HepG2 (cell line): Measurements from ENCODE around the gene WBP1. TPM values are rescaled to one million over a fixed set of nuclear protein-coding genes. Genes with fewer than 3 reads are reported as not detected.

Experiments
- ATM ChIP-seq: fragments of 450-650 bp; IDR thresholded peaks from 2 replicates; pipeline ENCODE4 v1.7.1; 2017; ENCODE audit warnings: mild to moderate bottlenecking, borderline replicate concordance
- ELF4 ChIP-seq: sonication (generic); formaldehyde crosslinking; IDR thresholded peaks from 2 replicates; pipeline ENCODE4 v1.5.0; 2020; ENCODE audit warnings: missing genetic modification reagents, mild to moderate bottlenecking, moderate library complexity, borderline replicate concordance
- GATAD1 ChIP-seq: IDR thresholded peaks from 2 replicates; pipeline ENCODE4 v1.6.1; 2016; ENCODE audit warnings: missing genetic modification reagents, missing compliant biosample characterization
- HHEX ChIP-seq: IDR thresholded peaks from 2 replicates; pipeline ENCODE4 v1.6.1; 2016; ENCODE audit warnings: control low read depth
- JARID2 ChIP-seq: sonication (generic); formaldehyde crosslinking; IDR thresholded peaks from 2 replicates; pipeline ENCODE4 v1.8.1; 2023; ENCODE audit warnings: missing genetic modification reagents, inconsistent platforms; ENCODE audit not compliant: insufficient replicate concordance
- KDM5B ChIP-seq: sonication (generic); formaldehyde crosslinking; IDR thresholded peaks from 2 replicates; pipeline ENCODE4 v1.4.0; 2020; ENCODE audit warnings: missing genetic modification reagents, mild to moderate bottlenecking, borderline replicate concordance
- MIER2 ChIP-seq: IDR thresholded peaks from 2 replicates; pipeline ENCODE4 v1.6.1; 2016; ENCODE audit warnings: missing biosample characterization, missing genetic modification reagents
- NBN ChIP-seq: fragments of 450-650 bp; conservative IDR thresholded peaks from 2 replicates; pipeline ENCODE4 v1.6.1; 2017
- SMAD3 ChIP-seq: sonication (generic); formaldehyde crosslinking; IDR thresholded peaks from 2 replicates; pipeline ENCODE4 v1.4.0; 2020; ENCODE audit warnings: missing genetic modification reagents
- TCF12 ChIP-seq, 2 experiments: fragments of 450-650 bp in 1 of 2; sonication (generic) in 1 of 2; formaldehyde crosslinking in 1 of 2; IDR thresholded peaks; 2 replicates each; pipeline versions ENCODE4 v1.6.1 to v1.8.0; 2017 to 2022; ENCODE audit warnings: antibody characterized with exemption in 1 of 2, mild to moderate bottlenecking in 1 of 2, missing genetic modification reagents in 1 of 2, moderate library complexity in 1 of 2
- TGIF2 ChIP-seq: IDR thresholded peaks from 2 replicates; pipeline ENCODE4 v1.6.1; 2016; ENCODE audit warnings: control low read depth, missing compliant biosample characterization
- ZEB1 ChIP-seq: IDR thresholded peaks from 2 replicates; pipeline ENCODE4 v1.6.1; 2012; ENCODE audit warnings: mild to moderate bottlenecking, low read depth, inconsistent platforms; ENCODE audit not compliant: insufficient replicate concordance
- ZFP36L1 ChIP-seq: sonication (generic); formaldehyde crosslinking; IDR thresholded peaks from 2 replicates; pipeline ENCODE4 v1.8.0; 2022; ENCODE audit warnings: mild to moderate bottlenecking, missing genetic modification reagents, moderate library complexity
- ZNF235 ChIP-seq: sonication (generic); formaldehyde crosslinking; IDR thresholded peaks from 2 replicates; pipeline ENCODE4 v1.8.1; 2023; ENCODE audit warnings: mild to moderate bottlenecking, missing genetic modification reagents, borderline replicate concordance
- ZNF652 ChIP-seq: IDR thresholded peaks from 2 replicates; pipeline ENCODE4 v1.6.1; 2016; ENCODE audit warnings: low read depth, borderline replicate concordance
- ZNF772 ChIP-seq: sonication (generic); formaldehyde crosslinking; IDR thresholded peaks from 2 replicates; pipeline ENCODE4 v1.5.0; 2020; ENCODE audit warnings: mild to moderate bottlenecking, missing genetic modification reagents
- polyA plus RNA-seq, 8 experiments: library from polyadenylated mRNA; depleted of rRNA in 3 of 8; stranded (reverse) in 7 of 8; unstranded in 1 of 8; fragments of >200 nt; fragmentation: Illumina TruSeq in 4 of 8; extraction: Trizol in 4 of 8; gene quantifications; 2 replicates each; pipeline versions ENCODE4 v1.2.1 to v1.2.3, GENCODE V29; 2011 to 2016; ENCODE audit warnings: low read depth in 4 of 8, missing spikeins in 1 of 8, mixed read lengths in 1 of 8; ENCODE audit not compliant: insufficient read depth in 1 of 8
- total RNA-seq, 5 experiments: library from RNA; depleted of rRNA; stranded (reverse); fragments of >200 nt; fragmentation: Illumina TruSeq; extraction: Trizol; gene quantifications; 2 replicates each; pipeline ENCODE4 v1.2.3, GENCODE V29; 2016; ENCODE audit warnings: low read depth in 1 of 5
- TF ChIP-seq, protein P1 (sequence below): sonication (generic); formaldehyde crosslinking; IDR thresholded peaks from 2 replicates; pipeline ENCODE4 v1.4.0; 2020; ENCODE audit warnings: missing genetic modification reagents
- TF ChIP-seq, protein P2 (sequence below): sonication (generic); formaldehyde crosslinking; IDR thresholded peaks from 2 replicates; pipeline ENCODE4 v1.9.0; 2022; ENCODE audit warnings: missing genetic modification reagents, mild to moderate bottlenecking, borderline replicate concordance
- TF ChIP-seq, protein P3 (sequence below): sonication (generic); formaldehyde crosslinking; IDR thresholded peaks from 2 replicates; pipeline ENCODE4 v1.4.0; 2020; ENCODE audit warnings: missing genetic modification reagents, borderline replicate concordance
- TF ChIP-seq, protein P4 (sequence below): sonication (generic); formaldehyde crosslinking; IDR thresholded peaks from 2 replicates; pipeline ENCODE4 v1.5.0; 2020; ENCODE audit warnings: mild to moderate bottlenecking, missing genetic modification reagents
- TF ChIP-seq, protein P5 (sequence below): sonication (generic); formaldehyde crosslinking; IDR thresholded peaks from 2 replicates; pipeline ENCODE4 v1.5.0; 2020; ENCODE audit warnings: missing genetic modification reagents

WBP1 gene
- total and polyA plus RNA-seq, 2 of the 13 experiments (the other 11 are each of a cell fraction or from before 2014, with no cell fraction given), result 38.8 to 85.7 TPM

DNA sequence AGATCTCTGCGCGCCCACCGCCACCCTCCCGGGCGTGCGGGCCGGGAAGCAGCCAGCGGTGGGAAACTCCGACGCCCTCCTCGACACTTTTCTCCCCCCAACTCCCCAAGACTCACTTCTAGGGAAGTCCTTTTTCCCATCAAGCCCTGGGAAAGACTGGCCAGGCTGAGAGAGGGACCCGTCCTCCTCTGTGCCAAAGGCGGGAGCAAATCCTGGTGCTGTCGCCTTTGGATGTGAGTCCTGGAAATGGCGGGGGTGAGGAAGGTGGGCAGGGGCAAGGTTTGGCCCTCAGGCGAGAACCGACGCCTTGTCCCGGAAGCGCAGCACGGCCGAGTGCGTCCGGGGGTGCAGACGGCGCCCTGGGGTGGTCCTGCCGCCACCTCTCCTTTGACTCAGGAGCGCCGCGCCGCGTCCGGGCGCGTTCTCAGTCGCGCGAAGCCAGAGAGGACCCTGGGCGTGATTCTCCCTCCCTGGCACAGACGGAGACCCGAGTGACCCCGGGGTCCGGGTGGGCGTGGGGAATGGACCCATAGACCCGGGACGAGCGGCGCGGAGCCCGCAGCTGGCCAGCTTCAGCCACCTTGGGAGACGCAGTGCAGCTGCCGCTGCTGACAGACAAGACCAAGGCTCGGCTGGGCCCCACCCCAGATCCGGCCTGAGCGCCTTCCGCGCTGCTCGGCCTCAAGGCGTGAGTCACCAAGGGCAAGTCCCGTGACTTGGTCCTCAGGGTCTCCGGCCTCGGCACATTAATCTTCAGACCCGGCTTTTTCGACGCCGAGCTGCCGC lies 44.7 kb downstream of the WBP1 start (continued):
- TF ChIP-seq, protein P1, sequence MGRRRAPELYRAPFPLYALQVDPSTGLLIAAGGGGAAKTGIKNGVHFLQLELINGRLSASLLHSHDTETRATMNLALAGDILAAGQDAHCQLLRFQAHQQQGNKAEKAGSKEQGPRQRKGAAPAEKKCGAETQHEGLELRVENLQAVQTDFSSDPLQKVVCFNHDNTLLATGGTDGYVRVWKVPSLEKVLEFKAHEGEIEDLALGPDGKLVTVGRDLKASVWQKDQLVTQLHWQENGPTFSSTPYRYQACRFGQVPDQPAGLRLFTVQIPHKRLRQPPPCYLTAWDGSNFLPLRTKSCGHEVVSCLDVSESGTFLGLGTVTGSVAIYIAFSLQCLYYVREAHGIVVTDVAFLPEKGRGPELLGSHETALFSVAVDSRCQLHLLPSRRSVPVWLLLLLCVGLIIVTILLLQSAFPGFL (CRISPR knock-in tag), result 0 out of 2 replicates have a peak, but pooled peaks have one; percentile 54
- TF ChIP-seq ATM, result no peak
- TF ChIP-seq, protein P2, sequence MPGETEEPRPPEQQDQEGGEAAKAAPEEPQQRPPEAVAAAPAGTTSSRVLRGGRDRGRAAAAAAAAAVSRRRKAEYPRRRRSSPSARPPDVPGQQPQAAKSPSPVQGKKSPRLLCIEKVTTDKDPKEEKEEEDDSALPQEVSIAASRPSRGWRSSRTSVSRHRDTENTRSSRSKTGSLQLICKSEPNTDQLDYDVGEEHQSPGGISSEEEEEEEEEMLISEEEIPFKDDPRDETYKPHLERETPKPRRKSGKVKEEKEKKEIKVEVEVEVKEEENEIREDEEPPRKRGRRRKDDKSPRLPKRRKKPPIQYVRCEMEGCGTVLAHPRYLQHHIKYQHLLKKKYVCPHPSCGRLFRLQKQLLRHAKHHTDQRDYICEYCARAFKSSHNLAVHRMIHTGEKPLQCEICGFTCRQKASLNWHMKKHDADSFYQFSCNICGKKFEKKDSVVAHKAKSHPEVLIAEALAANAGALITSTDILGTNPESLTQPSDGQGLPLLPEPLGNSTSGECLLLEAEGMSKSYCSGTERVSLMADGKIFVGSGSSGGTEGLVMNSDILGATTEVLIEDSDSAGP (CRISPR knock-in tag), result peak; percentile 71
- TF ChIP-seq ZEB1, result no peak
- TF ChIP-seq ELF4 (CRISPR knock-in tag), result peak; percentile 88; the same call in 1 of the 2 replicates
- TF ChIP-seq, protein P3, sequence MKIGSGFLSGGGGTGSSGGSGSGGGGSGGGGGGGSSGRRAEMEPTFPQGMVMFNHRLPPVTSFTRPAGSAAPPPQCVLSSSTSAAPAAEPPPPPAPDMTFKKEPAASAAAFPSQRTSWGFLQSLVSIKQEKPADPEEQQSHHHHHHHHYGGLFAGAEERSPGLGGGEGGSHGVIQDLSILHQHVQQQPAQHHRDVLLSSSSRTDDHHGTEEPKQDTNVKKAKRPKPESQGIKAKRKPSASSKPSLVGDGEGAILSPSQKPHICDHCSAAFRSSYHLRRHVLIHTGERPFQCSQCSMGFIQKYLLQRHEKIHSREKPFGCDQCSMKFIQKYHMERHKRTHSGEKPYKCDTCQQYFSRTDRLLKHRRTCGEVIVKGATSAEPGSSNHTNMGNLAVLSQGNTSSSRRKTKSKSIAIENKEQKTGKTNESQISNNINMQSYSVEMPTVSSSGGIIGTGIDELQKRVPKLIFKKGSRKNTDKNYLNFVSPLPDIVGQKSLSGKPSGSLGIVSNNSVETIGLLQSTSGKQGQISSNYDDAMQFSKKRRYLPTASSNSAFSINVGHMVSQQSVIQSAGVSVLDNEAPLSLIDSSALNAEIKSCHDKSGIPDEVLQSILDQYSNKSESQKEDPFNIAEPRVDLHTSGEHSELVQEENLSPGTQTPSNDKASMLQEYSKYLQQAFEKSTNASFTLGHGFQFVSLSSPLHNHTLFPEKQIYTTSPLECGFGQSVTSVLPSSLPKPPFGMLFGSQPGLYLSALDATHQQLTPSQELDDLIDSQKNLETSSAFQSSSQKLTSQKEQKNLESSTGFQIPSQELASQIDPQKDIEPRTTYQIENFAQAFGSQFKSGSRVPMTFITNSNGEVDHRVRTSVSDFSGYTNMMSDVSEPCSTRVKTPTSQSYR (CRISPR knock-in tag), result peak; percentile 5; the same call in 1 of the 2 replicates
- TF ChIP-seq JARID2 (CRISPR knock-in tag), result no peak
- peak; percentile 86 for TF ChIP-seq KDM5B
- peak; percentile 78; the same call in 1 of the 2 replicates for TF ChIP-seq ZNF772
- no peak for TF ChIP-seq MIER2
- no peak for TF ChIP-seq NBN
- TF ChIP-seq ZFP36L1 (CRISPR knock-in tag), result peak; percentile 85
- peak; percentile 54; the same call in 1 of the 2 replicates for TF ChIP-seq ZNF235 (CRISPR knock-in tag)
- TF ChIP-seq TCF12 (IDR thresholded peaks at IDR 0.05), result no peak
- TF ChIP-seq TCF12 (CRISPR knock-in tag; IDR thresholded peaks at IDR 0.05), result peak; percentile 68
- TF ChIP-seq, protein P4, sequence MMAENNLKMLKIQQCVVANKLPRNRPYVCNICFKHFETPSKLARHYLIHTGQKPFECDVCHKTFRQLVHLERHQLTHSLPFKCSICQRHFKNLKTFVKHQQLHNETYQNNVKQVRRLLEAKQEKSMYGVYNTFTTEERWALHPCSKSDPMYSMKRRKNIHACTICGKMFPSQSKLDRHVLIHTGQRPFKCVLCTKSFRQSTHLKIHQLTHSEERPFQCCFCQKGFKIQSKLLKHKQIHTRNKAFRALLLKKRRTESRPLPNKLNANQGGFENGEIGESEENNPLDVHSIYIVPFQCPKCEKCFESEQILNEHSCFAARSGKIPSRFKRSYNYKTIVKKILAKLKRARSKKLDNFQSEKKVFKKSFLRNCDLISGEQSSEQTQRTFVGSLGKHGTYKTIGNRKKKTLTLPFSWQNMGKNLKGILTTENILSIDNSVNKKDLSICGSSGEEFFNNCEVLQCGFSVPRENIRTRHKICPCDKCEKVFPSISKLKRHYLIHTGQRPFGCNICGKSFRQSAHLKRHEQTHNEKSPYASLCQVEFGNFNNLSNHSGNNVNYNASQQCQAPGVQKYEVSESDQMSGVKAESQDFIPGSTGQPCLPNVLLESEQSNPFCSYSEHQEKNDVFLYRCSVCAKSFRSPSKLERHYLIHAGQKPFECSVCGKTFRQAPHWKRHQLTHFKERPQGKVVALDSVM (CRISPR knock-in tag), result peak; percentile 34
- TF ChIP-seq ZNF652 (CRISPR knock-in tag), result no peak
- TF ChIP-seq, protein P5, sequence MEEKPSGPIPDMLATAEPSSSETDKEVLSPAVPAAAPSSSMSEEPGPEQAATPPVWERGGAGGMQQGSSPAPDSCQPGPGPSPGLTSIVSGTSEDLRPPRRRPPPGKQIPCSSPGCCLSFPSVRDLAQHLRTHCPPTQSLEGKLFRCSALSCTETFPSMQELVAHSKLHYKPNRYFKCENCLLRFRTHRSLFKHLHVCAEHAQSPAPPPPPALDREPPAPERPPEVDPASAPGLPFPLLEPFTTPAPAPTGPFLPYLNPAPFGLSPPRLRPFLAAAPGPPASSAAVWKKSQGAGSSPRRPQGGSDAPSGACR (CRISPR knock-in tag), result peak; percentile 99
- peak; percentile 81 for TF ChIP-seq GATAD1
- TF ChIP-seq TGIF2 (CRISPR knock-in tag), result 0 out of 2 replicates have a peak, but pooled peaks have one; percentile 24
- TF ChIP-seq HHEX (CRISPR knock-in tag), result 0 out of 2 replicates have a peak, but pooled peaks have one; percentile 29
- TF ChIP-seq SMAD3 (CRISPR knock-in tag), result peak; percentile 83
